ENCODE measurements around the gene TTC34.

The TTC34 gene

DNA sequence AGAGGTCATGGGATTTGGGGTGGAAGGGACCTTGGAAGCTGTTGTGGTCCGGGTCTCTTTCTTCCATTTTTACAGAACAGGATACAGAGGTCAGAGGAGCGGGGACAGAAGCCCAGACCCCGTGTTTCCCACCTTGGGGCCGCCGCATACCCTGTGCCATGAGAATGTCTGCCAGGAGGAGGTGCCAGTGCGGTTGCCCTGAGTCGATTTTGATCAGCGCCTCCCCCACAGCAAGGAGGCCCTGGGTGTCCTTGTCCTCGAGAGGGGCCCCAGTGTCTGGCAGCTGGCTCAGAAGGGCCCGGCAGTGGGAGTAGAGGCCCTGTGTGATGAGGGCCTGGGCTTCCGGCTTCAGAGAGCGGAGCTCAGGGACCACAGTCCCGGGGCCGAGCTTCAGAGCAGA lies 156.3 kb downstream of the TTC34 start:
- no peak overlapping the region for H3K4me3 ChIP-seq (replicated peaks; ENCODE audit: low read depth, low read length)
- DNase-seq (ENCODE audit: extremely low read depth, low read depth): no peak
- TF ChIP-seq, protein P1, sequence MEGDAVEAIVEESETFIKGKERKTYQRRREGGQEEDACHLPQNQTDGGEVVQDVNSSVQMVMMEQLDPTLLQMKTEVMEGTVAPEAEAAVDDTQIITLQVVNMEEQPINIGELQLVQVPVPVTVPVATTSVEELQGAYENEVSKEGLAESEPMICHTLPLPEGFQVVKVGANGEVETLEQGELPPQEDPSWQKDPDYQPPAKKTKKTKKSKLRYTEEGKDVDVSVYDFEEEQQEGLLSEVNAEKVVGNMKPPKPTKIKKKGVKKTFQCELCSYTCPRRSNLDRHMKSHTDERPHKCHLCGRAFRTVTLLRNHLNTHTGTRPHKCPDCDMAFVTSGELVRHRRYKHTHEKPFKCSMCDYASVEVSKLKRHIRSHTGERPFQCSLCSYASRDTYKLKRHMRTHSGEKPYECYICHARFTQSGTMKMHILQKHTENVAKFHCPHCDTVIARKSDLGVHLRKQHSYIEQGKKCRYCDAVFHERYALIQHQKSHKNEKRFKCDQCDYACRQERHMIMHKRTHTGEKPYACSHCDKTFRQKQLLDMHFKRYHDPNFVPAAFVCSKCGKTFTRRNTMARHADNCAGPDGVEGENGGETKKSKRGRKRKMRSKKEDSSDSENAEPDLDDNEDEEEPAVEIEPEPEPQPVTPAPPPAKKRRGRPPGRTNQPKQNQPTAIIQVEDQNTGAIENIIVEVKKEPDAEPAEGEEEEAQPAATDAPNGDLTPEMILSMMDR (IDR thresholded peaks at IDR 0.05; ENCODE audit: low read depth, low read length, missing control alignments): no peak

DNA sequence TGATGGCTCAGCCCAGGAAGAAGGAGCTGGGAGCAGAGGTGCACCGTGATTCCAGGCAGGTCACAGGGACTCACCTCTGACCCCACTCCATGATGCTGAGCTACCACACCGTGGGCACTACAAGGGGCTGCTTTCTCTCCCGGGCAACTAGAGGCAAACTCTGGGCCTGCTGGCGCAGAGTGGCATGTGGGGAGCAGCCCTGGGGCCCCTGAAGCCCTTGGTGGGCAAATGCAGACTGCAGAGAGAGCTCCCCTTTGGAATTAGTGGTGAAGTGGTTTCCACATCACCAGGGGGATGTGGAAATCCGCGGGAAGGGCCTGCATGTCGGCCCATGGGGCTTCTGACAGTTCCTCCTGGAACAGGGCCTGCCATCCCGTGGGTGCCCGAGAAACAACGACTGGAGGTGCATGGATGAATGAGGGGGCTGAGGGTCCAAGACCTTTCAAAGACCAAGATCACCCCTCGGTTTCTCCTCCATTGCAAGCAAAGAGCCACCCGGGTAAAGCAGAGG lies 156.8 kb downstream of the TTC34 start:
- DNase-seq (ENCODE audit: extremely low read depth, low read depth): no peak
- TF ChIP-seq, protein P1 (IDR thresholded peaks at IDR 0.05; ENCODE audit: low read depth, low read length, missing control alignments): no peak
- H3K4me3 ChIP-seq (replicated peaks; ENCODE audit: low read depth, low read length): no peak overlapping the region

DNA sequence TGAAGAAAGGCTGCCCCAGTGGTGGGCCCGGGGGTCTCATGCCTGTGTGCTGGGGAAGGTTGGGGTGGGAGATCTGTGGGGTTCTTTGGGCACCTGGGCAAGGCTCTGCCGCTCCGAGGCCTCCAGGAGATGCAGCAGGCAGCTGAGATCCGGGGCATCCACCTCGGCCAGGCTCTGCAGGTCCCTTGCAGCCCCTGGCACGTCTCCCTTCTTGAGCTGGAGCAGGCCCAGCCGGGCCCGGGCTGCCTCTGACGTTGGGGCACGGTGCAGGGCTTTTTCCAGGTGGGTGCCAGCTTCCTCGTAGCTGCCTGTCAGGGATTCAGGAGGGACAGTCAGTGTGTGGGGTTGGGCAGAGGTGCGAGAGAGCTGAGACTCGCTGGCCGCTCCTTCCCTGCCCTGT lies 157.3 kb downstream of the TTC34 start:
- TF ChIP-seq, protein P1 (IDR thresholded peaks at IDR 0.05; ENCODE audit: low read depth, low read length, missing control alignments): no peak
- DNase-seq (ENCODE audit: extremely low read depth, low read depth): no peak
- no peak overlapping the region for H3K4me3 ChIP-seq (replicated peaks; ENCODE audit: low read depth, low read length)

DNA sequence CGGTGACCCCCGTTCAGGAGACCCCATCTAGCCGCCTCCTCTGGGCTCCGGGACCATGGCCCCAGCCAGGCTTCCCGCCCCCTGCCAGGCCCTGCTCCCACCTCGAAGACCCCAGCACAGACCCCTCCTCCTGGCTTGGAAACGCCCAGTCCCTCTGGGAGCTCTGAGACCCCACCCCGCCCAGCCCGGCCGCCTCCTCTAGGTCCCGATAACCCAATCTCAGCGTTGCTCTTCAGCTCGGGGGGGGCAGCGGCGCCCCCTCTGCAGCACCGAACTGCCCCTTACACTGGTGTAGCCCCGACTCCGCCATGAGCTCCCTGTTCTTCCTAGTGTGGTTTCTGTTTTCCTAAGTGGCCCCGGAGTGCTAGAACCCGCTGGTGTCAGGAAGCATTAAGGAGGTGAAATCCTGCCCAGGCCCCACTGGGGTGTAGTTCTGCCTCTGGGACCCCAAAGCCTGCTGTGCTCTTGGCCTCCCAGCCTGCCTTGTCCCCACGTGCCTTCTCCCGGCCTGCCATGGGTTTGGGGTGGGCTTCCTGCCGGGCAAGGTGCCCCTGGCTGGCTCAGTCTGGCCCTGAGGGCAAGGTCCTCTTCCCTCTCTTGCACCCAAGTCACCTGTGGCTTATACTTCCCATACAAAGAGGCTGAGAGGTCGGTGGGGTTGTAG lies 157.9 kb downstream of the TTC34 start:
- TF ChIP-seq, protein P1 (IDR thresholded peaks at IDR 0.05; ENCODE audit: low read depth, low read length, missing control alignments): no peak
- DNase-seq (ENCODE audit: extremely low read depth, low read depth): no peak

DNA sequence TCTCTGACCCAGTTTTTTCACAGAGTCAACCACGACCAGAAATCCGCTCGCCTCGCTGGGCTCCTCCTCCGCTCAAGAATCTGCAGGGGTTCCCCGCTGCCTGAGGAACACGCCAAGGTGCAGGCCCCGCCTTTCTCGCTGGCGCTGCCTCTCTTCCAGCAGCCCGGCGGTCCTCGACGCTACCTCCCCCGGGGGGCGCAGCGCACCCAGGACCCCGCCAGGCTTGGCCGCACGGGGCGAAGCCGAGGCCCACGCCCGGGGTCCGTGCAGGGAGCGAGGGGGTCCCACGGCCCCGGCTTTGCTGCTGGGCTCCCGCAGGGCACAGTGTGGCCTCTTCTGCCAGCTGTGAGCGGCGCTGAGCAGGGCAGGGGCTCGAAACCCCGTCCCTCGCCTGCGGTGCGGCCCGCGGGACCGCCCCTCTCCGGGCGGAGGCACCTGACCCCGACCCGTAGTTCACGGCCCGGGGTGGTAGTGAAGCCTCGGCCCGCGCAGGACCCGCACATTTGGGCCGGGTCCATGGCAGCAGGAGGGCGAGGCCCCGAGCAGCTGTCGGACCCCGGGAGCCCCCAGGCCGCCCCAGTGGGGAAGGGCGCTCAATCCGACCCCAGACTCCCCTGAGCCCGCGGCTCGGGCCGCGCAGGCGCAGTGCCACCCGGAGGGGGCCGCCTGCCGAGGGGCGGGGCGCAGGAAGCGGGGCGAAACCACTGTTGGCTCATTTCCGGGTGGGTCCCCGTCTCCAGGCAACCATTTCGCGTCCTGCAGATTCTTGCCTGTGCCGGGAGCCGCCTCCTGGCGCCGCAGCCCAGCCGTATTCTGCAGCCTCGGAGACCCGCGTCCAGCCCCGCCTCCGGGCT lies 158.7 kb downstream of the TTC34 start:
- DNase-seq (ENCODE audit: extremely low read depth, low read depth): peak; percentile 71
- H3K4me3 ChIP-seq (replicated peaks; ENCODE audit: low read depth, low read length): peak overlapping the region; percentile 81
- TF ChIP-seq, protein P1 (IDR thresholded peaks at IDR 0.05; ENCODE audit: low read depth, low read length, missing control alignments): no peak

More for the DNA sequence above, 157.9 kb downstream of the TTC34 start:
- peak overlapping the region; percentile 81 for H3K4me3 ChIP-seq (replicated peaks; ENCODE audit: low read depth, low read length)

DNA sequence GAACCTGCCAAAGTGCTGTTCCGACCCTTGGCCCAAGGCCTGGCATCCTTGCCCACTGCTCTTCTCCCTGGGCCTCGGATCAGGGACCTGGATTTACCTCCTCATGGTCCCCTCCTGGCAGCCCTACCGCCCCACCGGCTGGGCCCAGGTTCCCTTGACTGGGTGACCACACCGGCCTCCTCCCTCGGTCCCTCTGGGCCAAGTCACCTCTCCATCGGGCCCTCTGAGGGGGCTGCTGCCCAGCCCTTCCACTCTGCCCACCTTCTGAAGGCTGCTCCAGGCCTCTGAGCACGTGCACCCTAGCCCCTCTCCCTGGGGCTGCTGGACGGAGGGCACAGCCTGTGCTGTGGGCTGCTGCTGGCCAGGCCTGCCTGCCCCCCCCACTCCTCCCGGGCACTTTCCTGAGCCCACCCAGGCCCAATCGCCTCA lies 159.3 kb downstream of the TTC34 start:
- TF ChIP-seq, protein P1 (IDR thresholded peaks at IDR 0.05; ENCODE audit: low read depth, low read length, missing control alignments): no peak
- no peak for DNase-seq (ENCODE audit: extremely low read depth, low read depth)
- H3K4me3 ChIP-seq (replicated peaks; ENCODE audit: low read depth, low read length): peak overlapping the region; percentile 81
